Gastrocnemius medialis (tissue), 4 donors: ENCODE data around the gene MGMT.

Experiments used
- POLR2A ChIP-seq, 2 donors: fragments of 450-650 bp; IDR thresholded peaks; one replicate each; pipeline ENCODE4 v1.6.1; 2017; ENCODE audit warnings: antibody characterized with exemption in 2 of 2, mild to moderate bottlenecking in 2 of 2, moderate library complexity in 2 of 2
- TF ChIP-seq, protein P1 (sequence below), 5 experiments: fragments of 450-650 bp in 3 of 5; fragments of 200-600 bp in 2 of 5; sonication (generic) in 2 of 5; IDR thresholded peaks in 4 of 5; conservative IDR thresholded peaks in 1 of 5; 1 replicate in 4 of 5; 2 replicates in 1 of 5; pipeline ENCODE4 v1.5.1; 2016 to 2019; ENCODE audit warnings: antibody characterized with exemption in 5 of 5, mild to moderate bottlenecking in 3 of 5, moderate library complexity in 3 of 5

GRCh38 chr10:129709101-129709500 lies 242.1 kb downstream of the MGMT start:
- TF ChIP-seq, protein P1, sequence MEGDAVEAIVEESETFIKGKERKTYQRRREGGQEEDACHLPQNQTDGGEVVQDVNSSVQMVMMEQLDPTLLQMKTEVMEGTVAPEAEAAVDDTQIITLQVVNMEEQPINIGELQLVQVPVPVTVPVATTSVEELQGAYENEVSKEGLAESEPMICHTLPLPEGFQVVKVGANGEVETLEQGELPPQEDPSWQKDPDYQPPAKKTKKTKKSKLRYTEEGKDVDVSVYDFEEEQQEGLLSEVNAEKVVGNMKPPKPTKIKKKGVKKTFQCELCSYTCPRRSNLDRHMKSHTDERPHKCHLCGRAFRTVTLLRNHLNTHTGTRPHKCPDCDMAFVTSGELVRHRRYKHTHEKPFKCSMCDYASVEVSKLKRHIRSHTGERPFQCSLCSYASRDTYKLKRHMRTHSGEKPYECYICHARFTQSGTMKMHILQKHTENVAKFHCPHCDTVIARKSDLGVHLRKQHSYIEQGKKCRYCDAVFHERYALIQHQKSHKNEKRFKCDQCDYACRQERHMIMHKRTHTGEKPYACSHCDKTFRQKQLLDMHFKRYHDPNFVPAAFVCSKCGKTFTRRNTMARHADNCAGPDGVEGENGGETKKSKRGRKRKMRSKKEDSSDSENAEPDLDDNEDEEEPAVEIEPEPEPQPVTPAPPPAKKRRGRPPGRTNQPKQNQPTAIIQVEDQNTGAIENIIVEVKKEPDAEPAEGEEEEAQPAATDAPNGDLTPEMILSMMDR (IDR thresholded peaks at IDR 0.05 in 4 of 5, conservative IDR thresholded peaks at IDR 0.05 in 1 of 5): no peak
- TF ChIP-seq POLR2A (IDR thresholded peaks at IDR 0.05): no peak
